A673 (cell line): ENCODE results near the gene ALDH1L1. TPM values are rescaled to one million over a fixed set of nuclear protein-coding genes. Genes with fewer than 3 reads are reported as not detected.

Source experiments
- BruUV-seq: library from RNA; stranded (reverse); fragments of 400-500 nt; replicated peaks from 2 replicates; lab custom pipeline; 2021; lab: Mats Ljungman, UMichigan
- CTCF ChIA-PET: fragments of 300-600 bp; sonication (Branson Sonifier 250); formaldehyde crosslinking; loops from one replicate; lab custom pipeline; 2022; ENCODE audit warnings: antibody characterized with exemption; lab: Charles Lee
- POLR2A ChIA-PET: fragments of 300-600 bp; sonication (Branson Sonifier 250); formaldehyde crosslinking; loops from one replicate; lab custom pipeline; 2022; ENCODE audit warnings: antibody characterized with exemption; ENCODE audit not compliant: low non-redundant PET; lab: Charles Lee
- DNase-seq: peaks from one replicate; pipeline ENCODE4 v3.0.0-alpha.2; 2015; ENCODE audit warnings: low spot score
- H3K27ac ChIP-seq: fragments of 200-600 bp; sonication (generic); 2 replicates; pipeline ENCODE4 v1.5.1; 2016; ENCODE audit warnings: mixed run types, low read depth, mild to moderate bottlenecking, mixed read lengths, antibody characterized with exemption, low read length; ENCODE audit not compliant: poor library complexity, severe bottlenecking
- H3K27me3 ChIP-seq: fragments of 200-600 bp; sonication (generic); replicated peaks from 2 replicates; pipeline ENCODE4 v1.6.1; 2017; ENCODE audit warnings: mixed run types, low read depth, mild to moderate bottlenecking, mixed read lengths, antibody characterized with exemption, low read length; ENCODE audit not compliant: insufficient read depth, poor library complexity
- H3K36me3 ChIP-seq: fragments of 200-600 bp; sonication (generic); 2 replicates; pipeline ENCODE4 v1.6.1; 2016; ENCODE audit warnings: mixed run types, mild to moderate bottlenecking, mixed read lengths, antibody characterized with exemption, low read length; ENCODE audit not compliant: insufficient read depth, poor library complexity, severe bottlenecking
- H3K4me1 ChIP-seq: fragments of 200-600 bp; sonication (generic); 2 replicates; pipeline ENCODE4 v1.6.1; 2017; ENCODE audit warnings: mixed run types, mild to moderate bottlenecking, mixed read lengths, antibody characterized with exemption, low read length; ENCODE audit not compliant: insufficient read depth, poor library complexity, severe bottlenecking
- H3K4me3 ChIP-seq: fragments of 200-600 bp; sonication (generic); 2 replicates; pipeline ENCODE4 v1.5.1; 2016; ENCODE audit warnings: low read depth, mixed run types, mild to moderate bottlenecking, mixed read lengths, low read length; ENCODE audit not compliant: poor library complexity, severe bottlenecking
- H3K9me3 ChIP-seq: fragments of 200-600 bp; sonication (generic); 2 replicates; pipeline ENCODE4 v1.6.1; 2016; ENCODE audit warnings: mixed run types, low read depth, mild to moderate bottlenecking, mixed read lengths, antibody characterized with exemption, low read length; ENCODE audit not compliant: poor library complexity, severe bottlenecking
- EZH2 ChIP-seq: fragments of 200-600 bp; sonication (generic); IDR thresholded peaks from 2 replicates; pipeline ENCODE4 v1.6.1; 2017; ENCODE audit warnings: borderline replicate concordance, low read depth, mild to moderate bottlenecking, mixed read lengths, antibody characterized with exemption, low read length; ENCODE audit not compliant: poor library complexity, severe bottlenecking
- intact Hi-C: fragments of 100-400 bp; cut with micrococcal nuclease; formaldehyde crosslinking; loops from one replicate; pipeline ENCODE4 v1.10.0; 2022; ENCODE audit not compliant: unreplicated experiment
- total RNA-seq: library from RNA; stranded (reverse); gene quantifications from 2 replicates; pipeline ENCODE4 v1.2.3, GENCODE V29; 2021
- TF ChIP-seq, protein P1 (sequence below): fragments of 300-800, 200-600 bp; sonication (generic); conservative IDR thresholded peaks from 2 replicates; pipeline ENCODE4 v1.5.1; 2017; ENCODE audit warnings: low read depth, mild to moderate bottlenecking, antibody characterized with exemption, low read length, moderate library complexity, mixed read lengths

ALDH1L1 gene
- total RNA-seq, 1 experiment from 2014 or later, result 16.9 TPM

DNA sequence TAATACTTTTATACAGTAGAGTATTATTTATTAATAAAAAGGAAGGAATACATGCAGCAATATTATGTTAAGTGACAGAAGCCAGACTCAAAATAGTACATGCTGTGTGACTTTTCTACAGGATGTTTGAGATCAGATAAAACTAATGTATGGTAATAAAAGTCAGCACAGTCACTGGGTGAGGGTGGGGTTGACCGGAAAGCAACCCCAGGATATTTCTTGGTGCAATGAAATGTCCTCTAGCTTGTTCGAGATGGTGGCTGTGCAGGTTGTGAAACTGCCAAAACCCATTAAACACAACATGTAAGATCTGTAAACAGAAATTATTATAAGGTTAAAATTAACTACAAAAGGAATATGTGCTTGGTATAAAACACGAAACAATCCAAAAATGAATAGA is 20.8 kb upstream of the ALDH1L1 start:
- Histone ChIP-seq H3K9me3 (peaks cover 4% of the 10 kb centered on the region), H3K4me1 (peaks cover 46% of the 10 kb centered on the region), H3K4me3 (no peak overlapping the region), H3K27me3 (no peaks in the 10 kb centered on the region), H3K36me3 (no peaks in the 10 kb centered on the region), H3K27ac (peak overlapping the region; percentile 20)
- no peak for TF ChIP-seq EZH2
- TF ChIP-seq, protein P1, sequence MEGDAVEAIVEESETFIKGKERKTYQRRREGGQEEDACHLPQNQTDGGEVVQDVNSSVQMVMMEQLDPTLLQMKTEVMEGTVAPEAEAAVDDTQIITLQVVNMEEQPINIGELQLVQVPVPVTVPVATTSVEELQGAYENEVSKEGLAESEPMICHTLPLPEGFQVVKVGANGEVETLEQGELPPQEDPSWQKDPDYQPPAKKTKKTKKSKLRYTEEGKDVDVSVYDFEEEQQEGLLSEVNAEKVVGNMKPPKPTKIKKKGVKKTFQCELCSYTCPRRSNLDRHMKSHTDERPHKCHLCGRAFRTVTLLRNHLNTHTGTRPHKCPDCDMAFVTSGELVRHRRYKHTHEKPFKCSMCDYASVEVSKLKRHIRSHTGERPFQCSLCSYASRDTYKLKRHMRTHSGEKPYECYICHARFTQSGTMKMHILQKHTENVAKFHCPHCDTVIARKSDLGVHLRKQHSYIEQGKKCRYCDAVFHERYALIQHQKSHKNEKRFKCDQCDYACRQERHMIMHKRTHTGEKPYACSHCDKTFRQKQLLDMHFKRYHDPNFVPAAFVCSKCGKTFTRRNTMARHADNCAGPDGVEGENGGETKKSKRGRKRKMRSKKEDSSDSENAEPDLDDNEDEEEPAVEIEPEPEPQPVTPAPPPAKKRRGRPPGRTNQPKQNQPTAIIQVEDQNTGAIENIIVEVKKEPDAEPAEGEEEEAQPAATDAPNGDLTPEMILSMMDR, result no peak
- peak; percentile 69 for DNase-seq
- POLR2A ChIA-PET, result no interaction called here
- intact Hi-C loops, result no loop called here
- no TSS peak for BruUV-seq
- CTCF ChIA-PET, result no interaction called here

DNA sequence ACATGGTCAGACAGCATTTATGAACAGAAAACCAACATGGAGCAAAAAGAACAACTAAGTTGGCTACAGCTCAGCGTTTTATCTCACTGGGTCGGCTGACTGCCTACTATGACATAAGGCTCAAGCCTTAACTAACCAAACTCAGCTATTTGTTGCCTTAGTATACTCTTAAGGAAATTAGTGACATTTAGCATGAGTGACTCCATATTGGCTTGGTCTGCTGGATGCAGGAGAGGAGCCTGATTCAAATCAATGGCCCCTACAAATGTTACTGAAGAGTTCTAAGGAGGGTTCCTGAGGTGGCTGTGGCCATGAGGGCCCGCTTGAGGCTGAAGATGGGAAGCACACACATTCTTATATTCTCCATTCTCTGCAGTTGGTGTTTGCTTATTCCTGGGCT is 20.1 kb upstream of the ALDH1L1 start:
- POLR2A ChIA-PET, result no interaction called here
- Histone ChIP-seq H3K4me1 (peaks cover 41% of the 10 kb centered on the region), H3K27ac (peak overlapping the region; percentile 57), H3K9me3 (peaks cover 6% of the 10 kb centered on the region), H3K4me3 (no peak overlapping the region), H3K36me3 (no peaks in the 10 kb centered on the region), H3K27me3 (no peaks in the 10 kb centered on the region)
- CTCF ChIA-PET, result no interaction called here
- no TSS peak for BruUV-seq
- no peak for DNase-seq
- TF ChIP-seq, protein P1, result no peak
- TF ChIP-seq EZH2, result no peak
- intact Hi-C loops, result no loop called here

DNA sequence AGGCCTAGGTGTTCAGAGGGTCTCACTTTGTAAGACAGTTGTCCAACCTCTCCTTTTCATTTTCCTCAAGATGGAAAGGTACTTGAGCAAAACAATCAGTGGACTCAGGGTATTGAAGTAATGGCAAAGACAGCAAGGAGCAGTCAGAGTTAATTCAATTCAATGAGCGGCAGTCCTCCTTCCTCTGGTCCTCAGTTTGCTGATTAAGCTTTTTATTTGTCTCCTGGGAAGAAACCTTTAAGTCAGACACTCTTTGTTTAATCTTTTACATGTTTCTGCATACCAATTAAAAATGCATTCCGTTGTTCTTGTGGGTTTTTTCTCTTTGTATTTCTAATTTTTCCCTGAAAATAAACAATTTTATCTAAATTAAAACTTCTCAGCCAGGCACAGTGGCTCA is 18.9 kb upstream of the ALDH1L1 start:
- no peaks in the 10 kb centered on the region for H3K27me3 ChIP-seq
- H3K9me3 ChIP-seq, result peaks cover 18% of the 10 kb centered on the region
- DNase-seq, result peak; percentile 53
- ChIA-PET CTCF (interaction anchor here (0.5 to 2.0 kb wide), 3 partner anchors 9 to 155 kb away, joined by 3 to 7 read pairs (median 5); no protein-coding TSS in a partner anchor), POLR2A (no interaction called here)
- H3K4me3 ChIP-seq, result no peak overlapping the region
- H3K36me3 ChIP-seq, result peaks cover 4% of the 10 kb centered on the region
- intact Hi-C loops, result loop anchor here (2.0 kb wide), 2 partner anchors 64 to 190 kb away; no protein-coding TSS in a partner anchor
- H3K27ac ChIP-seq, result peak overlapping the region; percentile 8
- BruUV-seq, result no TSS peak
- TF ChIP-seq, protein P1, result no peak
- TF ChIP-seq EZH2, result no peak
- peaks cover 41% of the 10 kb centered on the region for H3K4me1 ChIP-seq
